Upper lobe of right lung (tissue), 1 donor: Measurements from ENCODE around the gene PRR9. TPM values are rescaled to one million over a fixed set of nuclear protein-coding genes. Genes with fewer than 3 reads are reported as not detected.

Source experiments
- ATAC-seq: fragments of 200-7000 bp; cut with Tn5 transposase; one replicate; pipeline ENCODE4 v1.9.1; 2020; ENCODE audit warnings: mild to moderate bottlenecking, moderate library complexity
- DNase-seq: peaks from one replicate; pipeline ENCODE4 v3.0.0-alpha.2; 2020
- H3K27ac ChIP-seq: fragments of 200-600 bp; one replicate; pipeline ENCODE4 v1.8.0; 2022
- H3K27me3 ChIP-seq: fragments of 200-600 bp; one replicate; pipeline ENCODE4 v1.8.0; 2022; ENCODE audit warnings: mild to moderate bottlenecking
- H3K36me3 ChIP-seq: fragments of 200-600 bp; one replicate; pipeline ENCODE4 v1.8.0; 2022
- H3K4me1 ChIP-seq: fragments of 200-600 bp; one replicate; pipeline ENCODE4 v1.8.0; 2022
- H3K4me3 ChIP-seq: fragments of 200-600 bp; one replicate; pipeline ENCODE4 v1.8.0; 2022; ENCODE audit warnings: mild to moderate bottlenecking
- H3K9me3 ChIP-seq: fragments of 200-600 bp; one replicate; pipeline ENCODE4 v1.8.0; 2022
- intact Hi-C: fragments of 100-400 bp; cut with DNase I; formaldehyde crosslinking; loops from one replicate; pipeline ENCODE4 v1.11.0; 2022
- total RNA-seq: library from RNA; stranded (reverse); fragmentation: NEBNext Ultra II Directional; extraction: Animal tissue kit (Norgen Biotek cat#: 25700); gene quantifications from one replicate; pipeline ENCODE4 v1.2.1, GENCODE V29; 2021
- TF ChIP-seq, protein P1 (sequence below): fragments of 200-600 bp; IDR thresholded peaks from one replicate; pipeline ENCODE4 v1.8.0; 2022; ENCODE audit warnings: antibody characterized with exemption
- donor health status: DM: no; HTN: yes; CAD: no; lungs with severe emphysema.

Gene PRR9
- total RNA-seq, 1 donor from 2014 or later: not detected

DNA sequence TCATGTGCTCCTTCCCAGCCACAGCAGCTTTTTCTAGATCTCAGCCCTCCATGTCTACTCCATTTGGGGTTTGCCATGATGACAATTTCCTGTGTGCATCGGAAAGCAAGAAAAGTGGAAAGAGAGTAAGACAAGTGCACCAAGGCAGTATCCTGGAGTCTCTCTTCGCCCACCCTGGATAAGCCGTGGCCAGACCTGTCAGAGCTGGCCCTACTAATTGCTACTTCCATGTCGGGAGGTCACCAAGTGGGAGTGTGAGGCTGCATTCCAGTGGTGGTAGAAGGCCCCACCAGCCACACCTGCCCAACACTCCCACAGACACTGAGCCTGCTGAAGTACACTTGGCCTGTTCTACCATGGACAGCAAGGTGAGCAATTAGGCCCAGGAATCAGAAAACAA is 28.1 kb downstream of the PRR9 start:
- Histone ChIP-seq H3K27ac (no peak overlapping the region), H3K36me3 (no peaks in the 10 kb centered on the region), H3K4me1 (no peaks in the 10 kb centered on the region), H3K9me3 (no peaks in the 10 kb centered on the region), H3K27me3 (peaks cover 11% of the 10 kb centered on the region), H3K4me3 (no peak overlapping the region)
- DNase-seq (no peak), ATAC-seq (no peak)
- intact Hi-C loops: no loop called here
- TF ChIP-seq, protein P1, sequence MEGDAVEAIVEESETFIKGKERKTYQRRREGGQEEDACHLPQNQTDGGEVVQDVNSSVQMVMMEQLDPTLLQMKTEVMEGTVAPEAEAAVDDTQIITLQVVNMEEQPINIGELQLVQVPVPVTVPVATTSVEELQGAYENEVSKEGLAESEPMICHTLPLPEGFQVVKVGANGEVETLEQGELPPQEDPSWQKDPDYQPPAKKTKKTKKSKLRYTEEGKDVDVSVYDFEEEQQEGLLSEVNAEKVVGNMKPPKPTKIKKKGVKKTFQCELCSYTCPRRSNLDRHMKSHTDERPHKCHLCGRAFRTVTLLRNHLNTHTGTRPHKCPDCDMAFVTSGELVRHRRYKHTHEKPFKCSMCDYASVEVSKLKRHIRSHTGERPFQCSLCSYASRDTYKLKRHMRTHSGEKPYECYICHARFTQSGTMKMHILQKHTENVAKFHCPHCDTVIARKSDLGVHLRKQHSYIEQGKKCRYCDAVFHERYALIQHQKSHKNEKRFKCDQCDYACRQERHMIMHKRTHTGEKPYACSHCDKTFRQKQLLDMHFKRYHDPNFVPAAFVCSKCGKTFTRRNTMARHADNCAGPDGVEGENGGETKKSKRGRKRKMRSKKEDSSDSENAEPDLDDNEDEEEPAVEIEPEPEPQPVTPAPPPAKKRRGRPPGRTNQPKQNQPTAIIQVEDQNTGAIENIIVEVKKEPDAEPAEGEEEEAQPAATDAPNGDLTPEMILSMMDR: no peak

DNA sequence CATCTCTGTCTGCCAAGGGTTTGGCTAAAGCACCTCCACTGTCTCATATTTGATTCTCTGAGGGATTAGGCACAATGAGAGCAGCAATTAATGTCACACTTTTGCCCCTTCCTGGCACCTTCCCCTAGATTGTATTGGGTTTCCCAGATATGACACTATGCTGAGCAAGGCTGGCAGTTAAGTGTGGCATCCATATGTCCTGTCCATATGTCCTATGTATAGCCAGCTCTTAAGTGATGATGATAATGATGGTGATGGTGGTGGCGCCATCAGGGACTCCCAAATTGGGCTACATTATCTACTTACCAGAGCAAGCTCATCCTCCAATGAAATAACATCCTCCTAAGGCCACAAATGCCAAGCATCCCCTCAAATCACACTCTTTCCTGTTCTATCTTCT is 28.6 kb downstream of the PRR9 start:
- no peak for ATAC-seq

DNA sequence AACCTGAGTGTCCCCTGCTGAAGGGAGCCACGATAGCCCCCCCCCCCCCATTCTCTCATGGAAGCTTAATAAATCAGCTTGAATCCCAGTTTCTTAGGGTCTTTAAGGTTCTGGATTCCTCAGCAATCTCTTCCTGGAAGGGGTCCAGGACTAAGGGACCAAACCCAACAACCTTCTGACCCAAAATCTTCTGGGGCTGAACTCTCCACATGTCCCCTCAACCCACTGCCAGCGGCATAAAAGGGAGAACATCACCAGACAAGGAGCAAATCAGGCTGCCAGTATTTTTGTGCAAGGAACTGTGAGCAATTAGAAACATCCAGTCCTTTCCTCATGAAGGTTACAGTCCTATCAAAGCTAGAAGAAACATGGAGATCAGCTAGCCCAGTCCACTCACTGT is 29.4 kb downstream of the PRR9 start:
- TF ChIP-seq, protein P1: no peak
- DNase-seq (no peak), ATAC-seq (no peak)
- H3K36me3 ChIP-seq: no peaks in the 10 kb centered on the region
- no peak overlapping the region for H3K4me3 ChIP-seq
- H3K4me1 ChIP-seq: no peaks in the 10 kb centered on the region
- H3K27me3 ChIP-seq: peaks cover 11% of the 10 kb centered on the region
- H3K27ac ChIP-seq: no peak overlapping the region
- no peaks in the 10 kb centered on the region for H3K9me3 ChIP-seq
- intact Hi-C loops: no loop called here

More for the DNA sequence above, 28.6 kb downstream of the PRR9 start:
- Histone ChIP-seq H3K9me3 (no peaks in the 10 kb centered on the region), H3K27me3 (peaks cover 11% of the 10 kb centered on the region), H3K27ac (no peak overlapping the region), H3K4me1 (no peaks in the 10 kb centered on the region), H3K4me3 (no peak overlapping the region), H3K36me3 (no peaks in the 10 kb centered on the region)
- DNase-seq: no peak
- TF ChIP-seq, protein P1: no peak
- intact Hi-C loops: no loop called here

DNA sequence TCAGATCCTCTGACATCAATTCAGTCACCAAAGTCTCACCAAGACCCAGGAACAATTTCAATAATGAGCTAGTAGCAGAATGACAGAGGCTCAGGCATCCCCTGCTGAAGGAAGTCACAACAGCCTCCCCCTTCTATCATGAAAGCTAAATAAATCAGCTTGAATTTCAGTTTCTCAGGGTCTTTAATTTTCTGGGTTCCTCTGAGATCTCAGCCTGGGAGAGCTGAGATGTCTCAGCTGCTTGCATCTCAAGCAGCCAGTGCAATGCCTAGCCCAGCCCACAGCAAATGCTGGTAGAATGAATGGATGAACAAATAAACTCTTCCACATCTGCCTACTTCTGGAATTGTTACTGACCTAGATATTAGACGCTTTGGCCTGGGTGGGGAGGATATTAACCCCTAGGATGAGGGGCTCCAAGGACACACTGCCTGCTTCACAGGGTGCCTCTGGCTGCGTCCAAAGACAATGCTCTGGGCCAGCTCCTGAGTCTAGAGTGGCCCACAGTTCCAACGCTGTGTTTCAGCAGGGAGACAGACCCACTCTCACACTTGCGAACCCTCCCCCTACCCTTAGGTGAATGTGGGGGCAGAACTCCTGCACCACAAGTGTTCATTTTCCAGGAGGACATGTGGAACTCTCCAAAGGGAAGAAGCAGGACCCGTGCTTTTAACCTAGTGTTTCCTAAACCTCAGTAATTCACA is 30.9 kb downstream of the PRR9 start:
- DNase-seq (no peak), ATAC-seq (no peak)
- Histone ChIP-seq H3K27ac (no peak overlapping the region), H3K9me3 (no peaks in the 10 kb centered on the region), H3K4me3 (no peak overlapping the region), H3K36me3 (no peaks in the 10 kb centered on the region), H3K27me3 (peaks cover 11% of the 10 kb centered on the region), H3K4me1 (no peaks in the 10 kb centered on the region)
- TF ChIP-seq, protein P1: no peak
- intact Hi-C loops: no loop called here

DNA sequence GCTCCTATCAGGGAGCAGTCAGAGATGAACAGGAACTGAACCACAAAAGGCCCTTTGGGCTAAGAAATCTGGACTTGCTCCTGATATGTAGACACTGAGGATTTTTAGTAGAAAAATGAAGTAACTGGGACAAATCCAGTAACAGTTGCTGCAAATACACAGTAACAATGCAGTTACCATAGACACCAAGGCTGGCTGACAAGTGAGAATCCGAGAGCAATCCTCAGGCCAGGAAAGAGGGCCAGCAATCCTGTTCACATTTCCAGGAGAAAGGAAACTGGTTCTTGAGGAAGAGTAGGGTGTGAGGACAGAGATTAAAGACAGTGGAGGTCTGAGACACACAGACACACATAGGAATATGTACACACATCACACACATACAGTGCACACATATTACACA is 32.8 kb downstream of the PRR9 start:
- no peak overlapping the region for H3K4me3 ChIP-seq
- H3K9me3 ChIP-seq: no peaks in the 10 kb centered on the region
- peaks cover 11% of the 10 kb centered on the region for H3K27me3 ChIP-seq
- H3K27ac ChIP-seq: no peak overlapping the region
- intact Hi-C loops: no loop called here
- ATAC-seq (no peak), DNase-seq (no peak)
- no peaks in the 10 kb centered on the region for H3K36me3 ChIP-seq
- H3K4me1 ChIP-seq: no peaks in the 10 kb centered on the region
- TF ChIP-seq, protein P1: no peak

DNA sequence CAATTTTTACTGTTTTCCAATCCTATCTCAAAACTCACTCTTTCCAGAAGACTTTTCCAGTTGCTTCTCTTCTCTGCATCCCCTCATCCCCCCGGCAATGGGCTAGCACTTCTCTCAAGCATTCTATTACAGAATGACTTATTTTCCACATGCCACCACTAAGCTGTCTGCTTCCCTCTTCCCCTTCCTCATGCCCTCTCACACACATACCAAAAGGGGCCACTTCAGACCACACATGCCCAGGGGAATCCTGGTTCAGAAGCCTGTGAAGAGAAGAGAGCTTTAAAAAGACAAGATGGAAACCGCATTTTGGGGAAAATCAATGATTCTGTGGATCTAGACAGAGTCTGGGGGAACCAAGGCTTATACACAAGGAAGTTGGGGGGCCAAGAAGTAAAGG is 33.7 kb downstream of the PRR9 start:
- ATAC-seq (no peak), DNase-seq (no peak)
- no peak overlapping the region for H3K4me3 ChIP-seq
- no peaks in the 10 kb centered on the region for H3K36me3 ChIP-seq
- H3K9me3 ChIP-seq: no peaks in the 10 kb centered on the region
- TF ChIP-seq, protein P1: no peak
- peaks cover 11% of the 10 kb centered on the region for H3K27me3 ChIP-seq
- intact Hi-C loops: no loop called here
- no peaks in the 10 kb centered on the region for H3K4me1 ChIP-seq
- no peak overlapping the region for H3K27ac ChIP-seq
